Ectodermal cell (in vitro differentiated cells): ENCODE data around the gene RRP36.

Experiments used
- H3K27ac ChIP-seq: 2 replicates; pipeline ENCODE4 v1.7.0; 2013; ENCODE audit warnings: mild to moderate bottlenecking, low read depth, low read length; ENCODE audit not compliant: insufficient read depth, poor library complexity, severe bottlenecking
- H3K27me3 ChIP-seq: 2 replicates; pipeline ENCODE4 v1.7.0; 2013; ENCODE audit warnings: mild to moderate bottlenecking, low read length; ENCODE audit not compliant: insufficient read depth, control insufficient read depth, poor library complexity, severe bottlenecking
- H3K36me3 ChIP-seq: one replicate; pipeline ENCODE4 v1.7.0; 2013; ENCODE audit warnings: low read length; ENCODE audit not compliant: control insufficient read depth, insufficient read depth
- H3K4me1 ChIP-seq: one replicate; pipeline ENCODE4 v1.7.0; 2013; ENCODE audit warnings: low read length; ENCODE audit not compliant: control insufficient read depth, insufficient read depth
- H3K4me3 ChIP-seq: 2 replicates; pipeline ENCODE4 v1.7.0; 2013; ENCODE audit warnings: low read depth, low read length, control low read depth; ENCODE audit not compliant: insufficient read depth
- H3K9me3 ChIP-seq: 2 replicates; pipeline ENCODE4 v1.7.0; 2013; ENCODE audit warnings: mild to moderate bottlenecking, low read length, moderate library complexity; ENCODE audit not compliant: control insufficient read depth
- WGBS, 2 experiments: methylation state at CpG; one replicate each; pipeline ENCODE4 v1.1.7; 2013; ENCODE audit warnings: missing lambda C conversion rate in 2 of 2; 5-methylcytosine and 5-hydroxymethylcytosine counted together

RRP36 gene

DNA sequence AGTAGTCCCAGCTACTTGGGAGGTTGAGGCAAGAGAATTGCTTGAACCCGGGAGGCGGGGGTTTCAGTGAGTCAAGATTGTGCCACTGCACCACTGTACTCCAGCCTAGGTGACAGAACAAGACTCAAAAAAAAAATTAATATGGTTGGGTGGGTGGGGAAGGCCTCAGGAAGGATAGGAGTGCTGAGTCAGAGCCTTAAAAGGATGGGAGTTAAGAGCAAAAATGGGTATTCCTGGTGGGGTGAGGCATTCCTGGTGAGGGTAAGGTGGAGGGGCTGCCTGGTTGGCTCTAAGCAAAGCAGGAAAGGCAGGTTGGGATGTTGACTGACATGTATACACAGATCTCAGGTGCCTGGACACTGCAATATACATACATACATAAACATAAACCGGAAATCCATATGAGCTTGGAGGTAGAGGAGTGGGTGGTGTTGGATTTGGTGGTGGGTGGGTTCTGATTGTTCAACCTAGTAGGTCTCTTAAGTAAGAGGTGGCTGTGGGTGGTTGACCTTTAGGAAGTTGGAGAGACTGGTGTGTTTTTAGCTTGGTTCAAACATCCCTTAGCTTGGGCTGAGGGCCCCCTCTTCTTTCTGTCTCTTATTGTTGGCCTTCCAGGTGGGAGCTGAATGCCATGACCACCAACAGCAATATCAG lies 1.2 kb upstream of the RRP36 start:
- Histone ChIP-seq H3K36me3 (peaks cover 29% of the 10 kb centered on the region), H3K9me3 (no peaks in the 10 kb centered on the region), H3K4me3 (no peak overlapping the region), H3K27me3 (no peaks in the 10 kb centered on the region), H3K4me1 (peaks cover 6% of the 10 kb centered on the region), H3K27ac (no peak overlapping the region)
- 92 to 95% methylated on average over 3 of the region's 3 CpGs for WGBS, 2 experiments

DNA sequence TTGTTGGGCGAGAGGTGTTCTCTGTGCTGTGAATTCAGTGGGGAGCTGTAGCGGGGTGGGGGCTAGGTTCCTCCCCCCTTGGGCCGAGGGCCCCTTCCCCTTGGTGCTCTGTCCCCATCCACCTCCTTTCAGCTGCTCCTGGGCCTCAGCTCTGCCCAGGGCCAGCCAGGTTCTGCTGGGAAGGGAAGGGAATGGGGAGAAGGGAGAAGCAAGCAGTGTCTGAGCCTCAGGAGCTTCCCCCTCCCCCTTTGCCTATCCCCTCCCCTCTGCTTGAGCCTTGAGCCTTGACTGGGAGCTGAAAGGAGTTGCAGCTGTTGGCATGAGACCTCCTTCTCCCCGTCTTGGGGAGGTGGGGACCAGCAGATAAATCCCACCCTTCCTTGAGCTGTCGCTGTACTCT lies 576 bp upstream of the RRP36 start:
- Histone ChIP-seq H3K27me3 (no peaks in the 10 kb centered on the region), H3K4me1 (peaks cover 5% of the 10 kb centered on the region), H3K4me3 (peak overlapping the region; percentile 90), H3K9me3 (no peaks in the 10 kb centered on the region), H3K36me3 (peaks cover 33% of the 10 kb centered on the region), H3K27ac (no peak overlapping the region)
- WGBS, 2 experiments, result 57 to 74% methylated on average over 4 to 5 of the region's 5 CpGs

DNA sequence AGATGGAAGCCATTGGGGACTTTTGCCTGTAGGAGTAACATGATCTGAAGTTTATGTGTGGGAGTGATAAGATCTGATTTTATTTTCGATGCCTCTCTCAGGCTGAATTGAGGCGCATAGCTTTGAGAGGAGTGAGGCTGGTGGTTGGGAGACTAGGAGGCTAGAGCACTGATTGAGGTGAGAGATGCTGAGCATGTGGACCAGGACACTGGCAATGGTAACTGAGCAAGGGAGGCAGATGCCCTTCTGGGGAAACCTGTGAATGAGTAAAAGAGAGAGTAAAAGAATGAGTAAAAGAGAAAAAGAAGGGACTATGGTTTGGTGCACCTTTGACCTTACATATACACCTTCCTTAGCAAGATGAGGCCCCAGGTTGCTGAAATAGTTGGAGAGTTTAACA lies 3.0 kb downstream of the RRP36 start:
- H3K4me1 ChIP-seq, result peaks cover 5% of the 10 kb centered on the region
- no peak overlapping the region for H3K4me3 ChIP-seq
- WGBS, 2 experiments, result 95 to 96% methylated on average over 2 of the region's 2 CpGs
- H3K36me3 ChIP-seq, result peaks cover 47% of the 10 kb centered on the region
- no peaks in the 10 kb centered on the region for H3K27me3 ChIP-seq
- no peaks in the 10 kb centered on the region for H3K9me3 ChIP-seq
- H3K27ac ChIP-seq, result no peak overlapping the region

DNA sequence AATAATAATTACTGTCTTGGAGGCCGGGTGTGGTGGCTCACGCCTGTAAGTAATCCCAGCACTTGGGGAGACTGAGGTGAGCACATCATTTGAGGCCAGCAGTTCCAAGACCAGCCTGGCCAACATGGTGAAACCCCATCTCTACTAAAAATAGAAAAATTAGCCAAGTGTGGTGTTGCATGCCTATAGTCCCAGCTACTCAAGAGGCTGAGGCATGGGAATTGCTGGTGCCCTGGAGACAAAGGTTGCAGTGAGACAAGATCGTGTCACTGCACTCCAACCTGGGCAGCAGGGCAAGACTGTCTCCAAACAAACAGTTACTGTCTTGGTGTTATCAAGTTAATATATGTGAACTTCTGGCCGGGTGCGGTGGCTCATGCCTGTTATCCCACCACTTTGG lies 4.9 kb downstream of the RRP36 start:
- WGBS, 2 experiments, result 92 to 93% methylated on average over 5 of the region's 5 CpGs
- no peak overlapping the region for H3K27ac ChIP-seq
- H3K9me3 ChIP-seq, result no peaks in the 10 kb centered on the region
- H3K4me1 ChIP-seq, result no peaks in the 10 kb centered on the region
- peaks cover 50% of the 10 kb centered on the region for H3K36me3 ChIP-seq
- no peaks in the 10 kb centered on the region for H3K27me3 ChIP-seq
- no peak overlapping the region for H3K4me3 ChIP-seq

DNA sequence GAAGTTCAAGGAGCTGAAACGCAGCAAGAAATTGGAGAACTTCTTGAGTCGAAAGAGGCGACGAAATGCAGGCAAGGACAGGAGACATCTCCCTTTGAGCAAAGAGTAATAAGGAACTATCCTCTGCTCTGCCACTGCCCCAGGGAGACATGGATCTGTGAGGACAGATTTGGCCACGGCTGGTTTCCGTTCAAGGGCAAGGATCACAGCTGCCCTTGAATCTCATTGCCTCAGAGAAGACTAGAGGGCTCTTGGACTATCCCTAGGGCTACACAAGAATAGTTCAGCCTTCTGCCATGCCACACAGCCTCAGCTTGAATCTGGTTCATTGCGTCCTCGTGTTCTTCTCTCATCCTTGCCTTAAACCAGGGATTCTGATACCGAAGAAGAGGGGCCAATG lies 7.7 kb downstream of the RRP36 start:
- H3K27me3 ChIP-seq, result no peaks in the 10 kb centered on the region
- H3K27ac ChIP-seq, result no peak overlapping the region
- no peaks in the 10 kb centered on the region for H3K9me3 ChIP-seq
- peaks cover 61% of the 10 kb centered on the region for H3K36me3 ChIP-seq
- H3K4me3 ChIP-seq, result no peak overlapping the region
- 94 to 96% methylated on average over 9 of the region's 9 CpGs for WGBS, 2 experiments
- H3K4me1 ChIP-seq, result no peaks in the 10 kb centered on the region

DNA sequence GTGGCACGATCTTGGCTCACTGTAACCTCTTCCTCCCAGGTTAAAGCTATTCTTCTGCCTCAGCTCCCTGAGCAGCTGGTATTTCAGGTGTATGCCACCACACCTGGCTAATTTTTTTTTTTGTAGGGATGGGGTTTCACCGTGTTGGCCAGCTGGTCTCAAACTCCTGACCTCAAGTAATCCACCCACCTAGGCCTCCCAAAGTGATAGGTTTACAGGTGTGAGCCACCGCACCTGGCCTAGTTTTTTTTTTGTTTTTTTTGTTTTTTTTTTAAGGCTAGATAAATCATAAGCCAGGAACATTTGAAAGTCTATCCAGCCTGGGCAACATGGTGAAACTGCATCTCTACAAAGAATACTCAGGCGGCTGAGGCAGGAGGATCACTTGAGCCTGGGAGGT lies 10.9 kb downstream of the RRP36 start:
- no peak overlapping the region for H3K4me3 ChIP-seq
- H3K36me3 ChIP-seq, result peaks cover 48% of the 10 kb centered on the region
- H3K9me3 ChIP-seq, result no peaks in the 10 kb centered on the region
- 96% methylated on average over 4 of the region's 4 CpGs for WGBS, 2 experiments
- H3K4me1 ChIP-seq, result peaks cover 5% of the 10 kb centered on the region
- no peaks in the 10 kb centered on the region for H3K27me3 ChIP-seq
- no peak overlapping the region for H3K27ac ChIP-seq

DNA sequence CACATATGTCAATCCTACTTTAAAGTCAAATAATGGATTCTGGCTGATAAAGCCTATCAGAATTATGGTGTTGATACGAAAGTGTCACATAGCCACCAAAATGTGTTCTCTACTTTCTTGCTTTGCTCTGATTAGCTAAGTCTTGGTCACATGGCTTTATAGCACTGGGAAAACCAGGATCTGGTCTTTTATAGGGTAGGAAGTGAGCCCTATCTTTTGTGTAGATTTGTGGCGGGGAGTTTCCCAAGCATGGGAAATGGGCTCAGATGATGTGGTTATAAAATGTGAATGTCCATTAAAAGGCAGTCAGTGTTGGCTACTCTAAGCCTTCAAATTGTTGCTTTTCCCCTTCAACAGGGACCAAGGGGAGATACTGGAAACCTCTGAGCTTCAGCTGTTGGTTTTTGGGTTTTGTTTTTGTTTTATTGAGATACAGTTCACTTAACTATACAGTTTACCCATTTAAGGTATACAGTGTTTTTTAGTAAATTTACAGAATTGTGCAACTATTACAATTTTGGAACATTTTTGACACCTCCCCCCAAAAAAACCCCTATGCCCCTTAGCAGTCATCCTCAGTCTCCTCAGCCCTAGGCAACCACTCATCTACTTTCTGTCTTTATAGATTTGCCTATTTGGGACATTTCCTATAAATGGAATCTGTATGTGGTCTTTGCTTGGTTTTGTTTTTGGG lies 12.2 kb downstream of the RRP36 start:
- Histone ChIP-seq H3K4me1 (peaks cover 5% of the 10 kb centered on the region), H3K4me3 (no peak overlapping the region), H3K27me3 (no peaks in the 10 kb centered on the region), H3K27ac (no peak overlapping the region), H3K9me3 (no peaks in the 10 kb centered on the region), H3K36me3 (peaks cover 48% of the 10 kb centered on the region)
- WGBS, 2 experiments, result 93 to 97% methylated on average over 2 of the region's 2 CpGs

DNA sequence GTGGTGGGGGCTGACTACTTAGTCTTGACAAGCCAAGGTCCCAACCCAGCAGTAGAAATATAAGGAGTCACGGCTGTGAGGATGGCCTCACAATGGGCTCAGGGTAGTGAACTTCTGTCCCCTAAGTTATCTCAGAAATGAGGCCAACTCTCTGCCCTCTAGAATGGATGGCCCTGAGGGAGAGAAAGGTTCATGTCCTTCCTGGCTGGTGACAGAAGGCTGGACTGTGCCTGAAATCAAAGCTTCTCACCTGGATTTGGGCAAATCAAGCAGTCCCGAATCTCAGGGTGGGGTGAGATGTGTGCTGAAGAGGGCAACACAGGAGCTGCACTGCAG lies 12.7 kb downstream of the RRP36 start:
- no peak overlapping the region for H3K4me3 ChIP-seq
- peaks cover 5% of the 10 kb centered on the region for H3K4me1 ChIP-seq
- no peak overlapping the region for H3K27ac ChIP-seq
- peaks cover 43% of the 10 kb centered on the region for H3K36me3 ChIP-seq
- H3K27me3 ChIP-seq, result no peaks in the 10 kb centered on the region
- 92 to 93% methylated on average over 2 of the region's 2 CpGs for WGBS, 2 experiments
- H3K9me3 ChIP-seq, result no peaks in the 10 kb centered on the region

DNA sequence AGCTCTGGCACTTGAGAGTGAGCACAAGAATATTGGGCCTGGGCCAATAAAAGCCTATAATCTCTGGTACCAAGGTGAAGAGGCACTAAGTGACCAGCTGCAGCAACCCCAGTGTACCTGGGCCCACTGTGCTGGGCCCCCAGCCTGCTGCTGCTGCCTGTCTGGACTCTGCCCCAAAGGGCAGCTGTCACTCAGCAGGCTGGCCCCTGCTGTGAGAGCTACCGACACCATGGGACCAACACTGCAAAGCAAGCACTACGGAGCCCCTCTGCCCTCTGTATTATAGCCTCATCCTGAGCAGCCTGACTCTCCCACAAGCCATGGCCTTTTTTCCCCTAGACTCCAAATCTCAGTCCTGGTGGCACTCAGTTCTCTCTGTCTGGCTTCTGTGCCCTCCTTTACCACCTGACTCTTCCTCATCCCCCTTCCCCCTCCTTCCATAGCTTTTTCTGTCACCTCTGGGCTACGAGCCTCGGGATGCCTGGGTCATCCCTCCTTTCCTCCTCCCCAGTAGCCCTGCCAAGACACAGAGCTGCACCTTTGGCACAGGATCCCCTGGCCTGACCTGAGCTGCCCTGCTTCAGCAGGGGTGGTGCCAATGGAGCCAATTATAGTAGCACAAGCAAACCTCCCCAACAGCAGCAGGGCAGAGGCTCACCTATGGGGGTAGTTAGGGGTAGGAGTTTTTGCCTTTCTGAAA lies 14.2 kb downstream of the RRP36 start:
- Histone ChIP-seq H3K9me3 (no peaks in the 10 kb centered on the region), H3K36me3 (peaks cover 42% of the 10 kb centered on the region), H3K27ac (no peak overlapping the region), H3K4me3 (no peak overlapping the region), H3K27me3 (no peaks in the 10 kb centered on the region), H3K4me1 (peaks cover 5% of the 10 kb centered on the region)
- WGBS, 2 experiments, result 58 to 64% methylated on average over 4 of the region's 4 CpGs

DNA sequence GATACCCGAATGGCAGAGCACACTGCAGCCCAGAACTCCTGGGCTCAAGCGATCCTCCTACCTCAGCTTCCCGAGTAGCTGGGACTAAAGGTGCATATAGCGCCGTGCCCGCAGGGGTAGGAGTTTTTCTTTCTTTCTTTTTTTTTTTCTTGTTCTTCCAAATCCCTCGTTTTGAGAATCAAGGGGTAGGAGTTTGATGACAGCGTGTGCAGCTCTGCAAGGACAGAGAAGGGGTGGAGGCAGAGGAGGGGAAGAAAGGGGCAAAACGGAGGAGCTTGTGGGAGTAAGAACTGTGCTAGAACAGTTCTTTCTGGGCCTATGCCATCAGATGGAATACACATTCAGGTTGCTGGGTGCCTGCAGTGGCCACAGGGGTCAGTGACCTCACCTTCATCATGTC lies 15.3 kb downstream of the RRP36 start:
- H3K4me3 ChIP-seq, result no peak overlapping the region
- 91 to 96% methylated on average over 9 of the region's 9 CpGs for WGBS, 2 experiments
- H3K36me3 ChIP-seq, result peaks cover 42% of the 10 kb centered on the region
- no peak overlapping the region for H3K27ac ChIP-seq
- H3K9me3 ChIP-seq, result no peaks in the 10 kb centered on the region
- H3K4me1 ChIP-seq, result peaks cover 5% of the 10 kb centered on the region
- no peaks in the 10 kb centered on the region for H3K27me3 ChIP-seq
